ENCODE measurements around the gene RNF166. TPM values are rescaled to one million over a fixed set of nuclear protein-coding genes. Genes with fewer than 3 reads are reported as not detected.

RNF166 gene
- total RNA-seq, 4 donors from 2014 or later, result 22.9 to 32.5 (median 26.1) TPM

- H3K27ac ChIP-seq, result no peak overlapping the region
- peaks cover 0 to 11% (median 0%) of the 10 kb centered on the region in 3 donors for H3K27me3 ChIP-seq
- peaks cover 0 to 10% of the 10 kb centered on the region in 2 donors for H3K4me1 ChIP-seq
- in situ Hi-C loops (cut with MboI; ENCODE audit: low sequenced_read_pairs in 4 of 4) (loop anchor here in 2 of 4 donors (25.0 kb wide), 1 partner anchor 464 kb away; the partner anchor contains the start of genes SLC22A31 (in 2 of the 2) and ZNF778 (in 2 of the 2)), intact Hi-C loops (cut with DNase I; ENCODE audit: low total_unique reads) (no loop called here)
- H3K4me3 ChIP-seq, result no peak overlapping the region
- DNase-seq, result no peak
- H3K9me3 ChIP-seq, result no peaks in the 10 kb centered on the region
- H3K36me3 ChIP-seq, result no peaks in the 10 kb centered on the region
- TF ChIP-seq CTCF (IDR thresholded peaks at IDR 0.05 in 4 of 5, conservative IDR thresholded peaks at IDR 0.05 in 1 of 5) (no peak), POLR2A (IDR thresholded peaks at IDR 0.05) (no peak)
- ATAC-seq, result no peak
Observed at GRCh38 chr16:88748364-88748763, 42.2 kb upstream of the RNF166 start.

GRCh38 chr16:88747588-88748301, 41.5 kb upstream of the RNF166 start:
- no peak for ATAC-seq
- Histone ChIP-seq H3K4me3 (no peak overlapping the region), H3K36me3 (no peaks in the 10 kb centered on the region), H3K9me3 (no peaks in the 10 kb centered on the region), H3K4me1 (peaks cover 0 to 10% of the 10 kb centered on the region in 2 donors), H3K27me3 (peaks cover 0 to 11% (median 0%) of the 10 kb centered on the region in 3 donors), H3K27ac (no peak overlapping the region)
- TF ChIP-seq POLR2A (IDR thresholded peaks at IDR 0.05) (no peak), CTCF (IDR thresholded peaks at IDR 0.05 in 4 of 5, conservative IDR thresholded peaks at IDR 0.05 in 1 of 5) (peak in 1 of 5 experiments; percentile 16)
- in situ Hi-C loops (cut with MboI; ENCODE audit: low sequenced_read_pairs in 4 of 4) (loop anchor here in 2 of 4 donors (25.0 kb wide), 1 partner anchor 465 kb away; the partner anchor contains the start of genes SLC22A31 (in 2 of the 2) and ZNF778 (in 2 of the 2)), intact Hi-C loops (cut with DNase I; ENCODE audit: low total_unique reads) (no loop called here)
- DNase-seq, result no peak

- TF ChIP-seq POLR2A (IDR thresholded peaks at IDR 0.05), result no peak
- TF ChIP-seq CTCF (IDR thresholded peaks at IDR 0.05 in 4 of 5, conservative IDR thresholded peaks at IDR 0.05 in 1 of 5), result no peak
- DNase-seq, result no peak
- Histone ChIP-seq H3K9me3 (no peaks in the 10 kb centered on the region), H3K4me3 (no peak overlapping the region), H3K4me1 (peaks cover 0 to 10% of the 10 kb centered on the region in 2 donors), H3K27ac (no peak overlapping the region), H3K36me3 (no peaks in the 10 kb centered on the region), H3K27me3 (peaks cover 0 to 11% (median 0%) of the 10 kb centered on the region in 3 donors)
- intact Hi-C loops (cut with DNase I; ENCODE audit: low total_unique reads), result no loop called here
- ATAC-seq, result no peak
- in situ Hi-C loops (cut with MboI; ENCODE audit: low sequenced_read_pairs in 4 of 4), result loop anchor here in 2 of 4 donors (25.0 kb wide), 1 partner anchor 466 kb away; the partner anchor contains the start of genes SLC22A31 (in 2 of the 2) and ZNF778 (in 2 of the 2)
Observed at GRCh38 chr16:88746506-88746905, 40.3 kb upstream of the RNF166 start.

GRCh38 chr16:88744577-88745521, 38.6 kb upstream of the RNF166 start:
- intact Hi-C loops (cut with DNase I; ENCODE audit: low total_unique reads), result loop anchor here (1.0 kb wide), 1 partner anchor 40 kb away; the partner anchor contains the start of gene PIEZO1
- Histone ChIP-seq H3K27ac (no peak overlapping the region), H3K4me1 (peaks cover 0 to 10% of the 10 kb centered on the region in 2 donors), H3K4me3 (no peak overlapping the region), H3K27me3 (peaks cover 0 to 11% (median 0%) of the 10 kb centered on the region in 3 donors), H3K36me3 (no peaks in the 10 kb centered on the region), H3K9me3 (no peaks in the 10 kb centered on the region)
- ATAC-seq (no peak), DNase-seq (no peak)
- TF ChIP-seq CTCF (IDR thresholded peaks at IDR 0.05 in 4 of 5, conservative IDR thresholded peaks at IDR 0.05 in 1 of 5), result no peak
- no peak for TF ChIP-seq POLR2A (IDR thresholded peaks at IDR 0.05)
- in situ Hi-C loops (cut with MboI; ENCODE audit: low sequenced_read_pairs in 4 of 4), result loop anchor here in 2 of 4 donors (25.0 kb wide), 1 partner anchor 467 kb away; the partner anchor contains the start of genes SLC22A31 (in 2 of the 2) and ZNF778 (in 2 of the 2)
